ENCODE data around the gene NPPA. TPM values are rescaled to one million over a fixed set of nuclear protein-coding genes. Genes with fewer than 3 reads are reported as not detected.

Gene NPPA
- total RNA-seq, 1 experiment from 2014 or later: not detected

- H3K27me3 ChIP-seq (ENCODE audit: insufficient read depth, low read length): no peaks in the 10 kb centered on the region
- H3K9me3 ChIP-seq (ENCODE audit: control insufficient read depth, low read depth, low read length): no peaks in the 10 kb centered on the region
- H3K56ac ChIP-seq (ENCODE audit: insufficient read length, low read depth, low read length): no peak overlapping the region
- TF ChIP-seq CTCF (conservative IDR thresholded peaks at IDR 0.05): no peak
- H4K8ac ChIP-seq (replicated peaks; ENCODE audit: insufficient read length, low read depth, low read length): no peak overlapping the region
- no peak overlapping the region for H3K27ac Mint-ChIP-seq
- no peak overlapping the region for H4K91ac ChIP-seq (ENCODE audit: insufficient read length, low read depth, low read length)
- no peak overlapping the region for H3K18ac ChIP-seq (ENCODE audit: insufficient read length, low read depth, low read length)
- no peak overlapping the region for H4K5ac ChIP-seq (ENCODE audit: insufficient read length, low read depth, low read length)
- H3K27ac ChIP-seq (ENCODE audit: insufficient read length, low read depth, low read length): no peak overlapping the region
- peaks cover 16 to 24% of the 10 kb centered on the region in 2 experiments for H3K4me1 Mint-ChIP-seq
- no peak overlapping the region for H3K4ac ChIP-seq (ENCODE audit: low read depth, low read length)
- no peak overlapping the region for H3K9ac ChIP-seq (ENCODE audit: extremely low read depth, insufficient read length, low read length)
- WGBS (ENCODE audit: extremely low coverage, insufficient read length, low lambda C conversion rate): no CpG with 5 or more reads among the region's 5 CpGs
- no peaks in the 10 kb centered on the region for H4K20me1 ChIP-seq (ENCODE audit: control insufficient read depth, insufficient read depth, insufficient read length)
- no peaks in the 10 kb centered on the region for H3K9me3 Mint-ChIP-seq
- H3K27me3 Mint-ChIP-seq (ENCODE audit: low read depth): no peaks in the 10 kb centered on the region
- no peaks in the 10 kb centered on the region for H3K79me1 ChIP-seq (ENCODE audit: insufficient read depth, low read depth, low read length, poor library complexity, severe bottlenecking)
- no peak overlapping the region for H3K4me3 Mint-ChIP-seq
- H2BK20ac ChIP-seq (ENCODE audit: low read depth, low read length, poor library complexity, severe bottlenecking): no peak overlapping the region
- H3K36me3 Mint-ChIP-seq (ENCODE audit: insufficient read depth in 1 of 3, low read depth in 3 of 3): peaks cover 22 to 46% (median 41%) of the 10 kb centered on the region in 3 experiments; a peak in 6 of 7 replicates
- no peak for DNase-seq
- H3K23ac ChIP-seq (ENCODE audit: insufficient read length, low read depth, low read length): no peak overlapping the region
- no peaks in the 10 kb centered on the region for H3K79me2 ChIP-seq (ENCODE audit: insufficient read depth, low read length)
- no peak overlapping the region for H2AK5ac ChIP-seq (ENCODE audit: insufficient read length, low read length)
- no peak overlapping the region for H2BK120ac ChIP-seq (ENCODE audit: low read depth, low read length, poor library complexity, severe bottlenecking)
- no peak overlapping the region for H2AFZ ChIP-seq (ENCODE audit: low read length)
- H2BK15ac ChIP-seq (ENCODE audit: low read depth, low read length): no peak overlapping the region
- H3K23me2 ChIP-seq (ENCODE audit: insufficient read length, low read depth, low read length, poor library complexity, severe bottlenecking): peaks cover 6% of the 10 kb centered on the region
- no peak overlapping the region for H3K14ac ChIP-seq (ENCODE audit: insufficient read depth, low read length)
- H3T11ph ChIP-seq (ENCODE audit: low read length): no peak overlapping the region
- no peak overlapping the region for H2BK12ac ChIP-seq (ENCODE audit: insufficient read length, low read depth, low read length)
- H2BK5ac ChIP-seq (ENCODE audit: insufficient read length, low read length): no peak overlapping the region
- H3K4me1 ChIP-seq (ENCODE audit: insufficient read depth, low read length): no peaks in the 10 kb centered on the region
- H3K4me2 ChIP-seq (ENCODE audit: insufficient read depth, insufficient read length, low read length): no peak overlapping the region
Observed at GRCh38 chr1:11799099-11799498, 48.5 kb downstream of the NPPA start.

Measured in H9 (cell line).